Peyer's patch (tissue), 4 donors: ENCODE measurements around the gene GATM.

Experiments
- CTCF ChIP-seq, 6 experiments: fragments of 450-650 bp in 4 of 6; fragments of 200-600 bp in 2 of 6; sonication (generic) in 1 of 6; IDR thresholded peaks; one replicate each; pipeline ENCODE4 v1.5.1; 2017 to 2019; ENCODE audit warnings: antibody characterized with exemption in 6 of 6, mild to moderate bottlenecking in 3 of 6, moderate library complexity in 1 of 6
- POLR2A ChIP-seq, 2 donors: fragments of 450-650 bp; IDR thresholded peaks; one replicate each; pipeline ENCODE4 v1.5.1; 2017; ENCODE audit warnings: antibody characterized with exemption in 2 of 2, mild to moderate bottlenecking in 2 of 2, moderate library complexity in 2 of 2

DNA sequence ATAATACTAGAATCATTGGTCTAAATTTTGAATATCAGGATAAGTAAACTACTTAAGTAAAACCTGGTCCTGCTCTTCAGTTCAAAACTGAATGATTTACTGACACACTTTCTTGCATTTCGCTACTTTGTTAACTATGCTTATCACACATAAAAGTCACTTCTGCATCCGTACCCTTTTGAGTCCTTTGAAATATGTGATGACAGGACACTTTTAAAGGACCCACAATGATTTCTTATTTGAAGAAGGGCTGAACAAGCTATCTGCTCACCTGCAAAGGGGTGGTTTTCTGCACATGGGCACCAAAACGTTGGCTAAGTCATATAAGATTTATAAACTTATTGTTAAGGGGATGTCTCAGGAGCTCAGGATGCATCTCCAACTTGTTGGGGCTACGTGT, 15.0 kb downstream of the GATM start:
- TF ChIP-seq CTCF (IDR thresholded peaks at IDR 0.05) (no peak), POLR2A (IDR thresholded peaks at IDR 0.05) (no peak)
